Heart left ventricle (tissue), 16 donors: Measurements from ENCODE around the gene KLHDC9. TPM values are rescaled to one million over a fixed set of nuclear protein-coding genes. Genes with fewer than 3 reads are reported as not detected.
"Not testable (repeated sequence)": the region's sequence is repeated elsewhere in the genome, so short reads cannot be mapped to it uniquely, and the experiment has no call there.

Experiments used
- ATAC-seq, 4 donors: fragments of 200-7000 bp; cut with Tn5 transposase; one replicate each; pipeline ENCODE4 v1.9.1; 2020 to 2022; ENCODE audit warnings: moderate library complexity in 4 of 4, mild to moderate bottlenecking in 3 of 4, moderate number of reproducible peaks in 1 of 4
- DNase-seq, 5 donors: peaks; one replicate each; pipeline ENCODE4 v3.0.0-alpha.2; 2020
- H3K27ac ChIP-seq, 12 donors: fragments of 200-600 bp; sonication (generic) in 4 of 12; one replicate each; pipeline versions ENCODE4 v1.5.0 to v1.8.0; 2016 to 2022; ENCODE audit warnings: mild to moderate bottlenecking in 2 of 12
- H3K27me3 ChIP-seq, 9 donors: fragments of 200-600 bp; sonication (generic) in 2 of 9; one replicate each; pipeline versions ENCODE4 v1.5.1 to v1.8.0; 2016 to 2022; ENCODE audit warnings: mild to moderate bottlenecking in 3 of 9
- H3K36me3 ChIP-seq, 9 donors: fragments of 200-600 bp; sonication (generic) in 2 of 9; one replicate each; pipeline versions ENCODE4 v1.5.0 to v1.8.0; 2018 to 2022; ENCODE audit warnings: mild to moderate bottlenecking in 2 of 9
- H3K4me1 ChIP-seq, 12 donors: fragments of 200-600 bp; sonication (generic) in 4 of 12; one replicate each; pipeline versions ENCODE4 v1.5.0 to v1.8.0; 2016 to 2022; ENCODE audit warnings: mild to moderate bottlenecking in 3 of 12
- H3K4me3 ChIP-seq, 12 donors: fragments of 200-600 bp; sonication (generic) in 4 of 12; one replicate each; pipeline versions ENCODE4 v1.5.0 to v1.8.0; 2017 to 2022; ENCODE audit warnings: mild to moderate bottlenecking in 9 of 12, moderate library complexity in 4 of 12
- H3K9me3 ChIP-seq, 12 donors: fragments of 200-600 bp; sonication (generic) in 4 of 12; one replicate each; pipeline versions ENCODE4 v1.5.0 to v1.8.0; 2016 to 2022; ENCODE audit warnings: mild to moderate bottlenecking in 1 of 12
- POLR2A ChIP-seq, 2 donors: fragments of 450-650 bp; IDR thresholded peaks; one replicate each; pipeline ENCODE4 v1.6.1; 2017; ENCODE audit warnings: antibody characterized with exemption in 2 of 2, mild to moderate bottlenecking in 2 of 2, moderate library complexity in 2 of 2
- WGBS, 4 donors: extraction: QIAGEN DNeasy Blood & Tissue Kit in 2 of 4; methylation state at CpG; one replicate each; pipeline versions ENCODE4 v1.1.5 to v1.1.7; 2013 to 2018; 5-methylcytosine and 5-hydroxymethylcytosine counted together
- intact Hi-C, 10 donors: fragments of 100-400 bp; cut with DNase I; formaldehyde crosslinking; loops; one replicate each; pipeline versions ENCODE4 v1.11.1 to v1.14.2; 2022
- polyA plus RNA-seq, 2 donors: library from polyadenylated mRNA; stranded (reverse); fragments of 200-250 nt; gene quantifications; one replicate each; pipeline ENCODE4 v1.2.3, GENCODE V29; 2013
- total RNA-seq, 9 donors: library from RNA; depleted of rRNA in 2 of 9; stranded (reverse); fragments of >200 nt in 2 of 9; fragmentation: NEBNext Ultra II Directional in 3 of 9; extraction: Animal tissue kit (Norgen Biotek cat#: 25700) in 3 of 9; gene quantifications; one replicate each; pipeline versions ENCODE4 v1.1.0 to v1.2.4, GENCODE V29; 2016 to 2023
- TF ChIP-seq, protein P1 (sequence below), 12 donors: fragments of 200-600 bp; sonication (generic) in 4 of 12; IDR thresholded peaks; one replicate each; pipeline versions ENCODE4 v1.5.0 to v1.8.0; 2018 to 2022; ENCODE audit warnings: antibody characterized with exemption in 12 of 12, mild to moderate bottlenecking in 5 of 12
- donor health status: ischemic (EF 13 %, LVEDD 7.1; RV severe dilation, severe dysfunction).
- donor health status: healthy with polysubstance abuse.
- donor health status: DM: no; HTN: yes; CAD: no.
- donor health status: DM: no; HTN: no; CAD: no.
- donor health status: ischemic (EF 25% LVEDD 6.9; RV normal size, moderate dysfunction).
- donor health status: ischemic (EF 25% LVEDD 5.7; RV mildly dilated, moderate dysfunction).
- donor health status: healthy.
- donor health status: DM: yes; HTN: yes; CAD: no.
- donor health status: ischemic (EF 35%, LVEDD 5.7; RV mildly dilated, moderate dysfunction).
- donor health status: nonischemic (EF 11% LVEDD 7.7; RV severe dilation, severe dysfunction).
- donor health status: DM: yes; HTN: yes; CAD: no.
- donor health status: PGD.
- donor health status: ischemic (EF 29% LVEDD 5.4; RV normal size, mild dysfunction).
- donor health status: nonischemic (EF 23%, LVEDD 6.1; RV moderate dilation, normal function).

Gene KLHDC9
- total and polyA plus RNA-seq, 11 donors: 0.43 to 13.3 (median 4.8) TPM

DNA sequence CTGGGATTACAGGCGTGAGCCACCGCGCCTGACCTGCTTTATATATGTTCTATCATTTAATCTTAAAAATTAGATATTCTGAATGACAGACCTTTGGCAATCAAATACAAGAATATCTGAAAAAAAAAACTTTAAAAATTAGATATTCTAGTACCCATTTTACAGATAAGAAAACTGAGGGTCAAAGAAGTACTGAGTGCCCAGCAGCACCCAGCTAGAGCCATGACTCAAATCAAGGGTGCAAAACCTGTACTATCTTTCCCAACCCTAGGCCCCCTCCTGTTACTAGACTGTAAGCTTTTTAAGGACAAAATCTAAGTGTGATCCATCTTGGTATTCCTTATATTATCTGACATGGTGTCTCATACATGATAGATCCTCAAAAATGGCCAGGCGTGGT, 36.7 kb upstream of the KLHDC9 start:
- no peak for ATAC-seq
- intact Hi-C loops: no loop called here
- Histone ChIP-seq H3K27ac (no peak overlapping the region), H3K27me3 (peaks cover 0 to 41% (median 0%) of the 10 kb centered on the region in 9 donors), H3K4me3 (no peak overlapping the region), H3K36me3 (peaks cover 0 to 46% (median 0%) of the 10 kb centered on the region in 9 donors), H3K4me1 (peaks cover 0 to 20% (median 0%) of the 10 kb centered on the region in 12 donors), H3K9me3 (no peaks in the 10 kb centered on the region)
- 90 to 100% (median 93%) methylated on average over 4 of the region's 4 CpGs for WGBS, 4 donors
- TF ChIP-seq, protein P1, sequence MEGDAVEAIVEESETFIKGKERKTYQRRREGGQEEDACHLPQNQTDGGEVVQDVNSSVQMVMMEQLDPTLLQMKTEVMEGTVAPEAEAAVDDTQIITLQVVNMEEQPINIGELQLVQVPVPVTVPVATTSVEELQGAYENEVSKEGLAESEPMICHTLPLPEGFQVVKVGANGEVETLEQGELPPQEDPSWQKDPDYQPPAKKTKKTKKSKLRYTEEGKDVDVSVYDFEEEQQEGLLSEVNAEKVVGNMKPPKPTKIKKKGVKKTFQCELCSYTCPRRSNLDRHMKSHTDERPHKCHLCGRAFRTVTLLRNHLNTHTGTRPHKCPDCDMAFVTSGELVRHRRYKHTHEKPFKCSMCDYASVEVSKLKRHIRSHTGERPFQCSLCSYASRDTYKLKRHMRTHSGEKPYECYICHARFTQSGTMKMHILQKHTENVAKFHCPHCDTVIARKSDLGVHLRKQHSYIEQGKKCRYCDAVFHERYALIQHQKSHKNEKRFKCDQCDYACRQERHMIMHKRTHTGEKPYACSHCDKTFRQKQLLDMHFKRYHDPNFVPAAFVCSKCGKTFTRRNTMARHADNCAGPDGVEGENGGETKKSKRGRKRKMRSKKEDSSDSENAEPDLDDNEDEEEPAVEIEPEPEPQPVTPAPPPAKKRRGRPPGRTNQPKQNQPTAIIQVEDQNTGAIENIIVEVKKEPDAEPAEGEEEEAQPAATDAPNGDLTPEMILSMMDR (IDR thresholded peaks at IDR 0.05): no peak
- no peak for TF ChIP-seq POLR2A (IDR thresholded peaks at IDR 0.05)
- no peak for DNase-seq

DNA sequence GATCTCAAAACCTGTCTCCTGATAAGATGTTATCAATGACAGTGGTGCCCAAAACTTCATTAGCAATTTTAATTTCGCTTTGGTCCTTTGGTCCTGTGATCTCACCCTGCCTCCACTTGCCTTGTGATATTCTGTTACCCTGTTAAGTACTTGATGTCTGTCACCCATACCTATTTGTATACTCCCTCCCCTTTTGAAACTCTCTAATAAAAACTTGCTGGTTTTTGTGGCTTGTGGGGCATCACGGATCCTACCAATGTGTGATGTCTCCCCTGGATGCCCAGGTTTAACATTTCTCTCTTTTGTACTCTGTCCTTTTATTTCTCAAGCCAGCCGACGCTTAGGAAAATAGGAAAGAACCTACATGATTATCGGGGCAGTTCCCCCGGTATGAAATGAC, 34.2 kb upstream of the KLHDC9 start:
- H3K9me3 ChIP-seq, ATAC-seq, H3K27ac ChIP-seq, DNase-seq, H3K4me3 ChIP-seq, intact Hi-C loops: not testable (repeated sequence)
- 57 to 60% (median 57%) methylated on average over 6 of the region's 6 CpGs for WGBS, 4 donors
- peaks cover 0 to 33% (median 0%) of the 10 kb centered on the region in 9 donors for H3K36me3 ChIP-seq
- peaks cover 0 to 32% (median 0%) of the 10 kb centered on the region in 12 donors for H3K4me1 ChIP-seq
- peaks cover 0 to 20% (median 0%) of the 10 kb centered on the region in 9 donors for H3K27me3 ChIP-seq

DNA sequence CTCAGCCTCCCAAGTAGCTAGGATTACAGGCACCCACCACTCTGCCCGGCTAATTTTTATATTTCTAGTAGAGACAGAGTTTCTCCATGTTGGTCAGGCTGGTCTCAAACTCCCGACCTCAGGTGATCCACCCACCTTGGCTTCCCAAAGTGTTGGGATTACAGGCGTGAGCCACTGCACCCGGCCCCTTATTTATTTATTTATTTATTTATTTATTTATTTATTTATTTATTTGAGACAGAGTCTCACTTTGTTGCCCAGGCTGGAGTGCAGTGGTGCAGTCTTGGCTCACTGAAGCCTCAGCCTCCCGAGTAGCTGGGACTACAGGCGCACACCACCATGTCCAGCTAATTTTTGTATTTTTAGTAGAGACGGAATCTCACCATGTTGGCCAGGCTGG, 32.5 kb upstream of the KLHDC9 start:
- H3K27me3 ChIP-seq: peaks cover 0 to 13% (median 0%) of the 10 kb centered on the region in 9 donors
- WGBS, 4 donors: 92 to 95% (median 94%) methylated on average over 7 of the region's 7 CpGs
- DNase-seq, H3K4me3 ChIP-seq, H3K9me3 ChIP-seq, ATAC-seq, H3K27ac ChIP-seq, intact Hi-C loops: not testable (repeated sequence)
- H3K36me3 ChIP-seq: peaks cover 0 to 20% (median 0%) of the 10 kb centered on the region in 9 donors
- peaks cover 0 to 41% (median 0%) of the 10 kb centered on the region in 12 donors for H3K4me1 ChIP-seq

DNA sequence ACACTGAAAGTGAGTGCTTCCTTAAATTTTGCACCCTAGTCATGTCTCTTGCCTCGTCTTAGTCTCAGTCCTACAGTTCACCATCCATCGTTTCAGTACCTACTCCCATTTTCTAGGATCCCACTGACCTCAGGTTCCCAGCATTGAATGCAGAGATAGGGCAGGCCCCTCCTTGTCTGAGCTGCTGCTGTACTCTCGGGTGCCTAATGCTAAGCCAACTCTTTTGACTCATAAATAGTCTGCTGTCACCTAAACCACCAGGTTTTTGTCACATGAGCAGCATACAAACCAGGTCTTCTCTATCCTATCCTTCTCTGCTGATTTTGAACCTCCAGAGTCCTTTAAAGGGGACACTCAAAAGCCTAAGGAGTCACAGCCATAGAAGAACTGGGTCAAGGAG, 31.5 kb upstream of the KLHDC9 start:
- no peak for ATAC-seq
- H3K27me3 ChIP-seq: peaks cover 0 to 9% (median 0%) of the 10 kb centered on the region in 9 donors
- H3K4me3 ChIP-seq: peak overlapping the region in 1 of 12 donors; percentile 72
- intact Hi-C loops: no loop called here
- WGBS, 4 donors: 72 to 82% (median 80%) methylated on average over 3 of the region's 3 CpGs
- peak overlapping the region in 1 of 12 donors; percentile 95 for H3K27ac ChIP-seq
- H3K36me3 ChIP-seq: peaks cover 0 to 20% (median 0%) of the 10 kb centered on the region in 9 donors
- no peak for DNase-seq
- TF ChIP-seq POLR2A (IDR thresholded peaks at IDR 0.05): no peak
- TF ChIP-seq, protein P1 (IDR thresholded peaks at IDR 0.05): no peak
- peaks cover 0 to 44% (median 0%) of the 10 kb centered on the region in 12 donors for H3K4me1 ChIP-seq
- H3K9me3 ChIP-seq: no peaks in the 10 kb centered on the region

DNA sequence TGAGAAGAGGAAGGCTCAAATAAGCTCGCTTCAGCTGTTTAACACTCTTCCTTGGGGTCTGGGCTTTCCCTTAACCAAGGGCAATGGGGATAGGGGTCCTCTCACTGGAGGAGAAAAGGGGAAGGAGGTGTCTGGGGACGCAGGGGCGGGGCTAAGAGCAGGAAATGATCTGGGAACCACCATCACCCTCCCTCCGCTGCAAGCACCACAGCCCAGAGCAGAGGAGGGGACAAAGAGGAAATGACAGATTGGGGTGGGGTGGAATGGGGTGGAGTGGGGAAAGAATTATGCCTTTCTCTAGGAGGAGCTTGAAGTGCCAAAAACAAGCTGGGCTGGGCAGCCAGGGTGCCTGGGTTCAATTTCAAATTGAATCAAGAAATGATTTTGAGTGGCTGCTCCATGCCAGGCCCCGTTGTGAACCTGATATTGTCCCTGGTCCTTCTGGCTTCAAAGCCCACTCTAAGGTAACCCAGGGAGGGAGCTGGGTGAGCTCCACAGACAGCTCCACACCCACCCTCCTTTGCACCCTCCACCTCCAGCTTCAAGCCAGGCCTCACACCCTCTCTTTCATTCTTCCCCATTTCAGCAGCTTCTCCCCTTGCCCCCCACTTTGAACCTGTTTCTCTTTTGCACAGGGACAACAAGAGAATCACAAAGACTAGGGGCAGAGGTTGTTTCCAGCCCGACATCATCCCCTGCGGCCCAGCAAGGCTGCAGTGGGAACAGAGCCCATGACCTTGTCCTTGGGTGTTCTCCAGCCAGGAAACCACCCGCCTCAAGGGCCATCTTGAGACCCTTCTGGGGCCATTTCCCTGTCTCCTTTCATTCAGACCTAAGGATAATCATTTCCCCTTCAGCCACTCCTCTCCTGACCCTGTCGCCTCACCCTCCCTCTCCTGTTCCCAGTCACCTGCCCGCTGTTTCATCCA, 29.6 kb upstream of the KLHDC9 start:
- ATAC-seq: peak; percentile 68 to 90 (median 82)
- Histone ChIP-seq H3K4me3 (peak overlapping the region in 9 of 12 donors; percentile 27 to 72 (median 46)), H3K4me1 (peaks cover 0 to 48% (median 0%) of the 10 kb centered on the region in 12 donors), H3K27ac (peak overlapping the region in 11 of 12 donors; percentile 13 to 95 (median 55)), H3K36me3 (peaks cover 0 to 14% (median 0%) of the 10 kb centered on the region in 9 donors), H3K27me3 (peaks cover 0 to 9% (median 0%) of the 10 kb centered on the region in 9 donors), H3K9me3 (no peaks in the 10 kb centered on the region)
- no peak for TF ChIP-seq POLR2A (IDR thresholded peaks at IDR 0.05)
- TF ChIP-seq, protein P1 (IDR thresholded peaks at IDR 0.05): no peak
- intact Hi-C loops: no loop called here
- 65 to 72% (median 71%) methylated on average over 10 of the region's 10 CpGs for WGBS, 4 donors
- DNase-seq: peak; percentile 68 to 77 (median 75)
